Activated T-cell treated with anti-CD3 and anti-CD28 coated beads, Interleukin-2, amount 50 U/mL, for 72 hours (primary cell): ENCODE measurements around the gene DROSHA. TPM values are rescaled to one million over a fixed set of nuclear protein-coding genes. Genes with fewer than 3 reads are reported as not detected.

ENCODE experiments used
- ATAC-seq, 2 donors: fragments of 150-1000 bp; cut with Tn5 transposase; replicated peaks in 1 of 2; 2 replicates each; pipeline ENCODE4 v1.10.0; 2021; ENCODE audit warnings: moderate library complexity in 2 of 2, mild to moderate bottlenecking in 1 of 2
- DNase-seq, 2 donors: peaks; one replicate each; pipeline ENCODE4 v3.0.0; 2021 to 2022; ENCODE audit warnings: mixed read lengths in 1 of 2
- H3K27ac Mint-ChIP-seq: one replicate; pipeline ENCODE4 v1.8.0; 2022; ENCODE audit warnings: mild to moderate bottlenecking, moderate library complexity, mixed read lengths
- H3K27me3 Mint-ChIP-seq: one replicate; pipeline ENCODE4 v1.8.0; 2022; ENCODE audit warnings: low read depth, mixed read lengths
- H3K36me3 Mint-ChIP-seq, 2 donors: one replicate each; pipeline ENCODE4 v1.8.0; 2022; ENCODE audit warnings: mixed read lengths in 2 of 2, mild to moderate bottlenecking in 1 of 2; ENCODE audit not compliant: insufficient read depth in 2 of 2
- H3K4me1 Mint-ChIP-seq: one replicate; pipeline ENCODE4 v1.8.0; 2022; ENCODE audit warnings: low read depth, mixed read lengths
- H3K4me3 Mint-ChIP-seq, 2 donors: one replicate each; pipeline ENCODE4 v1.8.0; 2022; ENCODE audit warnings: mild to moderate bottlenecking in 2 of 2, mixed read lengths in 2 of 2, moderate library complexity in 2 of 2
- H3K9me3 Mint-ChIP-seq, 2 donors: one replicate each; pipeline ENCODE4 v1.8.0; 2022; ENCODE audit warnings: mixed read lengths in 2 of 2
- total RNA-seq, 2 donors: library from RNA; stranded (reverse); gene quantifications; one replicate each; pipeline ENCODE4 v1.2.3, GENCODE V29; 2022

DROSHA gene
- total RNA-seq, 2 donors from 2014 or later: 74.5 to 88.3 TPM

DNA sequence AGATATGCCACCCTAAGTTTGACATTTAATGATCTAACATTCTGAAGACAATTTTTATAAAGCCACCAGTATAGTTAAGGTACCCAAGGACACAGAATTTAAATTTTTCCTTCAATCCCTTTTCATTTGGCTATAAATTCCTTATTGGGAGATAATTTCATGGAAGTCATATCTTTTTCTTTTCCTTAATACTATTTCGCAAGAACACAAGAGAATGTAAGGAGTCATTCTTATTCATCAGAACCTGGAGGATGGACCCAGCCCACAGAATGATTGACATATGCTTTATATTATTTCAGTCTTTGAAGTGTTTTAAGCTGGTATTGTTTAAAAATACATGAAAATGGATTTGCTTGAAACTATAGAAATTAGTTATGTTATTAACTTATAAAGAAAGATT, 79.6 kb downstream of the DROSHA start:
- Mint-ChIP-seq H3K27ac (no peak overlapping the region), H3K27me3 (no peaks in the 10 kb centered on the region), H3K4me3 (no peak overlapping the region), H3K9me3 (peaks cover 0 to 6% of the 10 kb centered on the region in 2 donors), H3K4me1 (no peaks in the 10 kb centered on the region), H3K36me3 (peaks cover 24 to 46% of the 10 kb centered on the region in 2 donors)
- no peak for ATAC-seq
- no peak for DNase-seq

DNA sequence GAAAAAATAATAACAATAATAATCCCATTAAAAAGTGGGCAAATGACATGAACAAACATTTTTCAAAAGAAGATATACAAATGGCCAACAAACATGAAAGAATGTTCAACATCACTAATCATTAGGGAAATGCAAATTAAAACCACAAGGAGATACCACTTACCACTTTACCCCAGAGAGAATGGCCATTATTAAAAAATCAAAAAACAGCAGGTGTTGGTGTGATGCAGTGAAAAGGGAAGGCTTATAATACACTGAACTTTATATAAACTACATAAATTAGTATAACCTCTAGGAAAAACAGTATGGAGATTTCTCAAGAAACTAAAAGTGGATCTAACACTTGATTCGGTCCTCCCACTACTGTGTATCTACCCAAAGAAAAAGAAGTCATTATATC, 81.9 kb downstream of the DROSHA start:
- ATAC-seq: no peak
- Mint-ChIP-seq H3K4me3 (no peak overlapping the region), H3K27ac (no peak overlapping the region), H3K36me3 (peaks cover 13 to 47% of the 10 kb centered on the region in 2 donors), H3K27me3 (no peaks in the 10 kb centered on the region), H3K4me1 (no peaks in the 10 kb centered on the region), H3K9me3 (peaks cover 0 to under 1% of the 10 kb centered on the region in 2 donors)
- no peak for DNase-seq

DNA sequence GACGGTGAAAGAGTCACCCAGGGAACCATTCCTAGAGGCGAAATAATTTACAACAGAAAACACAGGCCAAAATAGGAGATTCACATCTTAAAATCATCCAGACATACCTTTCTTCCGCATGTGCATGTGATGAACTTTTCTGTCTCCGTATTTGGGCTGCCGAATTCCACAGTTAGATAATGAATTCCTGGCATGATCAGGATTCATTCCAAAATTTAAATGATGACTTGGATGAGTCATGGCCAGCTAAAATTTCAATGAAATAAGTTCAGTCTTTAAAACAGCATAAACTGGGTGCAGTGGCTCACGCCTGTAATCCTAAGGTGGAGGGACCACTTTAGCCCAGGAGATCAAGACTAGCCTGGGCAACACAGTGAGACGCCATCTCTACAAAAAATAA, 82.7 kb downstream of the DROSHA start:
- DNase-seq (no peak), ATAC-seq (no peak)
- peaks cover 13 to 47% of the 10 kb centered on the region in 2 donors for H3K36me3 Mint-ChIP-seq
- H3K4me3 Mint-ChIP-seq: no peak overlapping the region
- H3K4me1 Mint-ChIP-seq: no peaks in the 10 kb centered on the region
- no peaks in the 10 kb centered on the region for H3K9me3 Mint-ChIP-seq
- H3K27ac Mint-ChIP-seq: no peak overlapping the region
- no peaks in the 10 kb centered on the region for H3K27me3 Mint-ChIP-seq

DNA sequence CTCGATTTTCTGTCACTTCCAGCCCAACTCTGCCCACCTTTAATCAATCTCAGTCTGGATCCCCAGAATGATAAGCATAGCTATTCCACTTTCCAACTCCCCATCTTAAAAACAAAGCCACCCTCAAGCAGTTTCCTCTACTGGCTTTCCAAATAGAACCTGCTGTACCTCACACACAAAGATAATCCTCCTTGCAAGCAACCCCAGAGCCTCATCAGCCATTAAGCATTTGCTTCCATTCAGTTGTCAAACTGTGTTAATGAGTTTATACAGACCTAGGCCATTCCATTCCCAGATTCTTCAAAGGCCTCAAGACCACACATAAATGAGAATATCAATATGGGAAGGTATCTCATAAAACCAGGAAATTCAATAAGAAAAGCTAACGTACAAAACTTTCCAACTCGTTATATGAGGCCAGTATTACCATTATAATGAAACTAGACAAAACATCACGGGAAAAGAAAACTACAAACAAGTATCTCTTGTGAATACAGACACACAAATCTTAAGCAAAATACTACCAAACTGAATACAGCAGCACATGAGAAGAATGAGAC, 86.8 kb downstream of the DROSHA start:
- DNase-seq: no peak

GRCh38 chr5:31443572-31443971, 88.3 kb downstream of the DROSHA start:
- peaks cover 8 to 31% of the 10 kb centered on the region in 2 donors for H3K36me3 Mint-ChIP-seq
- DNase-seq (no peak), ATAC-seq (no peak)
- no peak overlapping the region for H3K4me3 Mint-ChIP-seq
- H3K27ac Mint-ChIP-seq: no peak overlapping the region
- no peaks in the 10 kb centered on the region for H3K9me3 Mint-ChIP-seq
- H3K27me3 Mint-ChIP-seq: no peaks in the 10 kb centered on the region
- no peaks in the 10 kb centered on the region for H3K4me1 Mint-ChIP-seq

More for the DNA sequence above, 86.8 kb downstream of the DROSHA start:
- no peaks in the 10 kb centered on the region for H3K27me3 Mint-ChIP-seq
- no peaks in the 10 kb centered on the region for H3K4me1 Mint-ChIP-seq
- H3K9me3 Mint-ChIP-seq: no peaks in the 10 kb centered on the region
- H3K36me3 Mint-ChIP-seq: peaks cover 10 to 39% of the 10 kb centered on the region in 2 donors
- no peak overlapping the region for H3K4me3 Mint-ChIP-seq
- ATAC-seq: no peak
- no peak overlapping the region for H3K27ac Mint-ChIP-seq

DNA sequence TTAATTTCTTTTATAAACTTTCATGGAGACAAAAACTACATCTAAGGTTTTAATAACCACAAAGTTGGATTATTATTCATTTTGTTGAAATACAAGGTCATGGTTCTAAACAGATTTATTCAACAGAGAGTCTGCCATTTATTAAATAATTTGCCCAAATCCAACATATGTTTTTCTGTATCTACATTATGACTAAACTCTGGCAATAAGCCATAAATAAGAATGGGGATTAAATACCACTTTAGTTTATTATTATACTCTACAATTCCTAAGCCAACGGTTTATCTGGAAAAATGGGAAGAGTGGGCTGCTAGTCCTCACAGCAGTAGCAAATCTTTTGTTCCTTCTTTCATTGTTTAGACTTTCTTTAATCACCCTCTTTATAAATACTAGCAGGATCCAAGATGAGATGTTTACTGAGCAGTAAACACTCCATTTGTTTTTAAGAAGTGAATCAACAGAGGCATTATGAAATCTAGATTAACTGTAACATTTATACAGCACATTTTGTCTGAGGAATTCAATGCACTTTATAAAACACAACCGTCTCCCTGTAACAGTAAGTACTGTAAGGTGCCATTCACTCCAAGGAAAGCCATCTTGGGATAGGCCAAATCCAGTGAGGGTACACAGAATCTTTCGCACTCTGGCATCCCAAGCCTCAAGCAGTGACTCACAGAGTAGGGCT, 89.7 kb downstream of the DROSHA start:
- H3K27ac Mint-ChIP-seq: no peak overlapping the region
- H3K27me3 Mint-ChIP-seq: no peaks in the 10 kb centered on the region
- H3K9me3 Mint-ChIP-seq: no peaks in the 10 kb centered on the region
- H3K4me1 Mint-ChIP-seq: no peaks in the 10 kb centered on the region
- no peak overlapping the region for H3K4me3 Mint-ChIP-seq
- ATAC-seq (no peak), DNase-seq (no peak)
- peaks cover 4 to 19% of the 10 kb centered on the region in 2 donors for H3K36me3 Mint-ChIP-seq

- no peaks in the 10 kb centered on the region for H3K4me1 Mint-ChIP-seq
- H3K4me3 Mint-ChIP-seq: no peak overlapping the region
- DNase-seq (no peak), ATAC-seq (no peak)
- H3K9me3 Mint-ChIP-seq: no peaks in the 10 kb centered on the region
- H3K36me3 Mint-ChIP-seq: peaks cover 5 to 16% of the 10 kb centered on the region in 2 donors
- no peaks in the 10 kb centered on the region for H3K27me3 Mint-ChIP-seq
- no peak overlapping the region for H3K27ac Mint-ChIP-seq
Observed at GRCh38 chr5:31436851-31437250, 95.0 kb downstream of the DROSHA start.

GRCh38 chr5:31435730-31436129, 96.2 kb downstream of the DROSHA start:
- peaks cover 5 to 17% of the 10 kb centered on the region in 2 donors for H3K36me3 Mint-ChIP-seq
- ATAC-seq: no peak
- DNase-seq: no peak
- H3K27me3 Mint-ChIP-seq: no peaks in the 10 kb centered on the region
- no peaks in the 10 kb centered on the region for H3K9me3 Mint-ChIP-seq
- no peaks in the 10 kb centered on the region for H3K4me1 Mint-ChIP-seq
- H3K27ac Mint-ChIP-seq: no peak overlapping the region
- H3K4me3 Mint-ChIP-seq: no peak overlapping the region

DNA sequence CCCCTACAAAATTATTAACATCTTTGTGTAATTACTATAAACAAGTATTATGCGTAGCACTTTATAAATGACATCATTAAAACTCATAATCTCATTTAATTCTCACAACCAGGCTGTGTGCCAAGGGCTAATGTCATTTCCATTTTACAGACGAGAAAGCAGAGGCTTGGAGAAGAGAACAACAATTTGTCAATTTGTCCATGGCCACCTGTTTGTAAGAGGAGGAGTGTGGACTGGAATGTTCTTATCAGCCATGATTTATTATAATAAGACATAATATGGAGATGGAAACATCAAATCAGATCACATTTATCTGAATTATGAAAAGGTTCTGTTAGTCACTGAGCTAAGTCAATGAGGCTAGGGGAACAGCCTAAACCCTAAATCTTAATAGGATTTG, 97.0 kb downstream of the DROSHA start:
- Mint-ChIP-seq H3K4me3 (no peak overlapping the region), H3K36me3 (peaks cover 5 to 22% of the 10 kb centered on the region in 2 donors), H3K9me3 (no peaks in the 10 kb centered on the region), H3K27ac (no peak overlapping the region), H3K27me3 (no peaks in the 10 kb centered on the region), H3K4me1 (peaks cover 5% of the 10 kb centered on the region)
- DNase-seq (no peak), ATAC-seq (no peak)

DNA sequence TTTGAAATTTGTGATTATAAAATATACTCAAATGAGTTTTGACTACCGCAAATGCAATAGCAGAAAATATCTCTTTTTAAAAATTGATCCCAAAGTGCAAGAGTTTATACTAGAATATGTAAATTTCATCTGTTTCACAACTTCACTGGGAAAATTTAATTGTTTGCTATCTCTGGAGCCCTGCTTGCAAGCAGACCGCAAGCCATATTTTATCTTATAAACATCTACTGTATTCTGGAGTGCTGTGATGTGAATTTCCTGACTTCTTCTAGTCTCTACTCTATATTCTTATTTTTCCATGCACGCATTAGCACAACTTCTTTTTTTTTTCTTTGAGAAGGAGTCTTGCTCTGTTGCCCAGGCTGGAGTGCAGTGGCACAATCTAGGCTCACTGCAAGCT, 98.7 kb downstream of the DROSHA start:
- no peaks in the 10 kb centered on the region for H3K27me3 Mint-ChIP-seq
- H3K36me3 Mint-ChIP-seq: peaks cover 5 to 22% of the 10 kb centered on the region in 2 donors

GRCh38 chr5:31427724-31428309, 104.1 kb downstream of the DROSHA start:
- no peaks in the 10 kb centered on the region for H3K27me3 Mint-ChIP-seq
- no peaks in the 10 kb centered on the region for H3K9me3 Mint-ChIP-seq
- H3K4me1 Mint-ChIP-seq: peaks cover 10% of the 10 kb centered on the region
- DNase-seq (no peak), ATAC-seq (no peak)
- H3K27ac Mint-ChIP-seq: peak overlapping the region; percentile 8
- H3K4me3 Mint-ChIP-seq: no peak overlapping the region
- H3K36me3 Mint-ChIP-seq: peaks cover 4 to 14% of the 10 kb centered on the region in 2 donors

More for the DNA sequence above, 98.7 kb downstream of the DROSHA start:
- Mint-ChIP-seq H3K4me1 (peaks cover 5% of the 10 kb centered on the region), H3K27ac (no peak overlapping the region), H3K4me3 (no peak overlapping the region), H3K9me3 (no peaks in the 10 kb centered on the region)
- ATAC-seq (no peak), DNase-seq (no peak)

GRCh38 chr5:31427013-31427723, 104.7 kb downstream of the DROSHA start:
- H3K27me3 Mint-ChIP-seq: no peaks in the 10 kb centered on the region
- no peak overlapping the region for H3K27ac Mint-ChIP-seq
- peaks cover 10% of the 10 kb centered on the region for H3K4me1 Mint-ChIP-seq
- ATAC-seq (no peak), DNase-seq (no peak)
- H3K4me3 Mint-ChIP-seq: no peak overlapping the region
- H3K9me3 Mint-ChIP-seq: no peaks in the 10 kb centered on the region
- H3K36me3 Mint-ChIP-seq: peaks cover 4 to 17% of the 10 kb centered on the region in 2 donors
